ENCODE measurements around the gene EPS8. TPM values are rescaled to one million over a fixed set of nuclear protein-coding genes. Genes with fewer than 3 reads are reported as not detected.

Gene EPS8
- total RNA-seq, 1 experiment from 2014 or later, result 85.3 TPM

DNA sequence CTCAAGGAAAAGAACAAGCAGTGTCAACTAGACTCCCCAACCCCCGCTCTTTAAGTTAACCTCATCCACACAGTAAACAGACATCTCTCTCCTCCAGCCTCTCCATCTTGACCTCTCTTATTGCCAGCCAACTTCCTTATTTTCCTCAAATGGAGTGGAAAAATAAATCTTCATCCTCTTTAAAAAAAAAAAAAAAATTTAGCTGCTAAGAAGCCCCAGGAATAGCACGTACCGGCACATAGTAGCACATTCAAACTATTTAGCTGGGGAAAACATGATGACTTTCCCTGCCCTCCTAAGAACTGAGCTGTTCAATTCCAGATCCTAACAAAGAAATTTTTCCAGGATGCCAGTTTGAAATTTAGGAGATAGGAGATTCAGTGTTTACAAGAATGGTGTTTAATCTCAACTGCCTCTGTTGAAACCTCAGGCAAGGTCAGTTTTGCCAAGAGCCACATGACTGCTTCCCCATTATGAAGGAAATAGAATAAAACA lies 90.8 kb downstream of the EPS8 start:
- no TSS peak for BruUV-seq (replicated peaks)
- Mint-ChIP-seq H3K27me3 (ENCODE audit: insufficient read depth, unreplicated experiment) (no peaks in the 10 kb centered on the region), H3K4me3 (ENCODE audit: unreplicated experiment) (no peak overlapping the region), H3K27ac (ENCODE audit: low read depth, unreplicated experiment) (peak overlapping the region; percentile 96), H3K36me3 (ENCODE audit: insufficient read depth, unreplicated experiment) (no peaks in the 10 kb centered on the region), H3K9me3 (ENCODE audit: unreplicated experiment) (no peaks in the 10 kb centered on the region), H3K4me1 (ENCODE audit: insufficient read depth, unreplicated experiment) (peaks cover 51% of the 10 kb centered on the region)
- DNase-seq (ENCODE audit: unreplicated experiment), result no peak
- TF ChIP-seq, protein P1, sequence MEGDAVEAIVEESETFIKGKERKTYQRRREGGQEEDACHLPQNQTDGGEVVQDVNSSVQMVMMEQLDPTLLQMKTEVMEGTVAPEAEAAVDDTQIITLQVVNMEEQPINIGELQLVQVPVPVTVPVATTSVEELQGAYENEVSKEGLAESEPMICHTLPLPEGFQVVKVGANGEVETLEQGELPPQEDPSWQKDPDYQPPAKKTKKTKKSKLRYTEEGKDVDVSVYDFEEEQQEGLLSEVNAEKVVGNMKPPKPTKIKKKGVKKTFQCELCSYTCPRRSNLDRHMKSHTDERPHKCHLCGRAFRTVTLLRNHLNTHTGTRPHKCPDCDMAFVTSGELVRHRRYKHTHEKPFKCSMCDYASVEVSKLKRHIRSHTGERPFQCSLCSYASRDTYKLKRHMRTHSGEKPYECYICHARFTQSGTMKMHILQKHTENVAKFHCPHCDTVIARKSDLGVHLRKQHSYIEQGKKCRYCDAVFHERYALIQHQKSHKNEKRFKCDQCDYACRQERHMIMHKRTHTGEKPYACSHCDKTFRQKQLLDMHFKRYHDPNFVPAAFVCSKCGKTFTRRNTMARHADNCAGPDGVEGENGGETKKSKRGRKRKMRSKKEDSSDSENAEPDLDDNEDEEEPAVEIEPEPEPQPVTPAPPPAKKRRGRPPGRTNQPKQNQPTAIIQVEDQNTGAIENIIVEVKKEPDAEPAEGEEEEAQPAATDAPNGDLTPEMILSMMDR (IDR thresholded peaks at IDR 0.05; ENCODE audit: unreplicated experiment), result no peak
- ChIA-PET POLR2A (interaction anchor here (0.7 to 1.6 kb wide), 4 partner anchors 8 to 69 kb away, joined by 3 to 5 read pairs (median 4); no protein-coding TSS in a partner anchor), CTCF (interaction anchor here (0.5 to 0.8 kb wide), 4 partner anchors 19 to 150 kb away, joined by 3 to 5 read pairs (median 3); no protein-coding TSS in a partner anchor)
- intact Hi-C loops (cut with micrococcal nuclease), result no loop called here

DNA sequence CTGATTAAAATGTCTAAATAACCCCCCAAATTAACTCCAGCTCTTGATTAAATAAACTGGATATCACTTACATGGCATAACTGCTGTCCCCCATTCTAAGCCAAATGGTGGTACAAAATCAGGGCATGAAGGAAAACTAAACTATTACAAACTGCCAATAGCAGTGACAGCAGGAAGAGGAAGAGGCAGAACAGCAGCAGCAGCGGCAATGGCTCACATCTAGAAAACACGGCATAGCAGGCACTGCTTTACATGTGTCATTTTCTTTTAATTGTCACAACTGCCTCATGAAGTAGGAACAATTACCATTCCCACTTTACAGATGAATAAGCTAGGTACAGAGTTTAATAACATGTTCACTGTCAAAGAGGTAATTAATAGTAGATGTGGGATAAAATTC lies 92.0 kb downstream of the EPS8 start:
- peaks cover 57% of the 10 kb centered on the region for H3K4me1 Mint-ChIP-seq (ENCODE audit: insufficient read depth, unreplicated experiment)
- intact Hi-C loops (cut with micrococcal nuclease), result no loop called here
- BruUV-seq (replicated peaks), result no TSS peak
- CTCF ChIA-PET, result interaction anchor here (0.5 to 1.2 kb wide), 4 partner anchors 38 to 1960 kb away, joined by 3 read pairs; no protein-coding TSS in a partner anchor
- TF ChIP-seq, protein P1 (IDR thresholded peaks at IDR 0.05; ENCODE audit: unreplicated experiment), result no peak
- DNase-seq (ENCODE audit: unreplicated experiment), result no peak
- no peaks in the 10 kb centered on the region for H3K27me3 Mint-ChIP-seq (ENCODE audit: insufficient read depth, unreplicated experiment)
- H3K27ac Mint-ChIP-seq (ENCODE audit: low read depth, unreplicated experiment), result peak overlapping the region; percentile 68
- H3K9me3 Mint-ChIP-seq (ENCODE audit: unreplicated experiment), result no peaks in the 10 kb centered on the region
- no peaks in the 10 kb centered on the region for H3K36me3 Mint-ChIP-seq (ENCODE audit: insufficient read depth, unreplicated experiment)
- no peak overlapping the region for H3K4me3 Mint-ChIP-seq (ENCODE audit: unreplicated experiment)
- POLR2A ChIA-PET, result interaction anchor here (0.6 to 2.0 kb wide), 3 partner anchors 8 to 918 kb away, joined by 3 to 5 read pairs (median 5); no protein-coding TSS in a partner anchor

DNA sequence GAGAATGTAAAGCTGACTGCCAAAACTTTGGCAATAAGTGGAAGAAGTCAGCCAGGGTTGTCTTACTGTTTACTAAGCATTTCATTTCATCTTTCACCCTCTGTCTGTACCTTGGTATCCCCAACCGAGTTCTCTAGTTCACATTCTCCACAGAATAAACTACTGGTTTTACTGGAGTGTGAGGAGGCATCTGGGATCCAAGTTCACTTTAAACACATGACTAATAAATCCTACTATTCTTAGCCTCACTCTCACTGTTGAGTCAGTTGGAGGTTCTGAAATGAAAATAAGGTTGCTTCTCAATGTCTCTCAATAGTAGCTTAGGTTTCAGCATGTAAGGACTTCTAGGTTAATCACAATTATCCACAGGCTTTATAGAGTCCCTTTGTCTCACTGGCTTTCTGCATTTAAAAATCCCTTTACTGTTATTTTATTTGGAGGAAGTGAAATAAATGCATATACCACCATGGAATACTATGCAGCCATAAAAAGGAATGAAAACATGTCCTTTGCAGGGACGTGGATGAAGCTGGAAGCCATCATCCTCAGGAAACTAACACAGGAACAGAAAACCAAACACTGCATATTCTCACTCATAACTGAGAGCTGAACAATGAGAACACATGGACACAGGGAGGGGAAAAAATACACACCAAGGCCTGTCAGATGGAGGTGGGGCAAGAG lies 95.8 kb downstream of the EPS8 start:
- POLR2A ChIA-PET, result interaction anchor here (0.7 to 2.4 kb wide), 4 partner anchors 10 to 96 kb away, joined by 3 to 6 read pairs (median 4); partner anchors contain the start of gene EPS8
- Mint-ChIP-seq H3K4me1 (ENCODE audit: insufficient read depth, unreplicated experiment) (peaks cover 54% of the 10 kb centered on the region), H3K27ac (ENCODE audit: low read depth, unreplicated experiment) (no peak overlapping the region)

DNA sequence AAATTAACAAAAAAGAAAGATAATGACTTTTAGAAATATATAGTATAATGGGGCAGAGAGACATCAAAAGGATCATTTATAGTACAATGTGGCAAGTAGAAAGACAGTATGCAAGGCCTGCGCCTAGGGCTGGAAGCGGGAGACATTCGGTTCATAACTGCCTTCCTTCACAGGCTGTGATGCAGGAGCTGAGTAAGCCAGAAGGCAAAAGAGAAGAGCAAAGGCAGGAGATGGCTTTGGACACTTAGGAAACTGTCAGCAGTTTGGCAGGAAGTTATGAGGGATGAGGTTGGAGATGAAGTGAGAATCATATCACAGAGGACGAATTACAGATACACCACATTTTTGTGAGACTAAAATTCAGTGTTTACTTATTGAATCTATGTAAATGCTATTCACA lies 97.8 kb downstream of the EPS8 start:
- H3K4me3 Mint-ChIP-seq (ENCODE audit: unreplicated experiment), result no peak overlapping the region
- POLR2A ChIA-PET, result interaction anchor here (1.0 to 1.1 kb wide), 2 partner anchors 89 to 97 kb away, joined by 3 read pairs; no protein-coding TSS in a partner anchor
- no peaks in the 10 kb centered on the region for H3K9me3 Mint-ChIP-seq (ENCODE audit: unreplicated experiment)
- no peak overlapping the region for H3K27ac Mint-ChIP-seq (ENCODE audit: low read depth, unreplicated experiment)
- DNase-seq (ENCODE audit: unreplicated experiment), result no peak
- H3K4me1 Mint-ChIP-seq (ENCODE audit: insufficient read depth, unreplicated experiment), result peaks cover 50% of the 10 kb centered on the region
- CTCF ChIA-PET, result interaction anchor here (0.7 kb wide), 1 partner anchor 12 kb away, joined by 3 read pairs; no protein-coding TSS in a partner anchor
- no peaks in the 10 kb centered on the region for H3K27me3 Mint-ChIP-seq (ENCODE audit: insufficient read depth, unreplicated experiment)
- intact Hi-C loops (cut with micrococcal nuclease), result no loop called here
- BruUV-seq (replicated peaks), result no TSS peak
- TF ChIP-seq, protein P1 (IDR thresholded peaks at IDR 0.05; ENCODE audit: unreplicated experiment), result no peak
- no peaks in the 10 kb centered on the region for H3K36me3 Mint-ChIP-seq (ENCODE audit: insufficient read depth, unreplicated experiment)

More for the DNA sequence above, 95.8 kb downstream of the EPS8 start:
- intact Hi-C loops (cut with micrococcal nuclease), result no loop called here
- Mint-ChIP-seq H3K4me3 (ENCODE audit: unreplicated experiment) (no peak overlapping the region), H3K36me3 (ENCODE audit: insufficient read depth, unreplicated experiment) (no peaks in the 10 kb centered on the region), H3K9me3 (ENCODE audit: unreplicated experiment) (no peaks in the 10 kb centered on the region), H3K27me3 (ENCODE audit: insufficient read depth, unreplicated experiment) (no peaks in the 10 kb centered on the region)
- DNase-seq (ENCODE audit: unreplicated experiment), result no peak
- no TSS peak for BruUV-seq (replicated peaks)
- TF ChIP-seq, protein P1 (IDR thresholded peaks at IDR 0.05; ENCODE audit: unreplicated experiment), result no peak
- CTCF ChIA-PET, result interaction anchor here (0.6 to 1.1 kb wide), 3 partner anchors 9 to 468 kb away, joined by 3 to 4 read pairs (median 3); no protein-coding TSS in a partner anchor

All from MCF 10A (cell line).